NCI-H446 (cell line): Measurements from ENCODE around the gene PKD1.
"Not testable (repeated sequence)": the region's sequence is repeated elsewhere in the genome, so short reads cannot be mapped to it uniquely, and the experiment has no call there.

Experiments used
- DNase-seq, 2 experiments: peaks; one replicate each; lab custom pipeline; 2025; lab: John Stamatoyannopoulos, UW

Gene PKD1

GRCh38 chr16:2107121-2107790, 28.4 kb downstream of the PKD1 start:
- DNase-seq, result not testable (repeated sequence)

GRCh38 chr16:2106211-2106610, 29.5 kb downstream of the PKD1 start:
- not testable (repeated sequence) for DNase-seq

- not testable (repeated sequence) for DNase-seq
Measured at GRCh38 chr16:2105769-2106168, 29.9 kb downstream of the PKD1 start.

- DNase-seq, result not testable (repeated sequence)
Measured at GRCh38 chr16:2105291-2105690, 30.4 kb downstream of the PKD1 start.

GRCh38 chr16:2104464-2104863, 31.2 kb downstream of the PKD1 start:
- DNase-seq, result not testable (repeated sequence)

GRCh38 chr16:2102471-2102870, 33.2 kb downstream of the PKD1 start:
- DNase-seq, result no peak

GRCh38 chr16:2101581-2101980, 34.1 kb downstream of the PKD1 start:
- not testable (repeated sequence) for DNase-seq

- not testable (repeated sequence) for DNase-seq
Measured at GRCh38 chr16:2097689-2098088, 38.0 kb downstream of the PKD1 start.

GRCh38 chr16:2096853-2097595, 38.7 kb downstream of the PKD1 start:
- DNase-seq, result no peak

- no peak for DNase-seq
Measured at GRCh38 chr16:2095918-2096582, 39.6 kb downstream of the PKD1 start.

- no peak for DNase-seq
Measured at GRCh38 chr16:2095315-2095853, 40.3 kb downstream of the PKD1 start.

GRCh38 chr16:2093793-2094192, 41.9 kb downstream of the PKD1 start:
- no peak for DNase-seq

- no peak for DNase-seq
Measured at GRCh38 chr16:2092866-2093265, 42.8 kb downstream of the PKD1 start.

GRCh38 chr16:2092256-2092620, 43.5 kb downstream of the PKD1 start:
- no peak for DNase-seq

- DNase-seq, result no peak
Measured at GRCh38 chr16:2091547-2092255, 44.0 kb downstream of the PKD1 start.

GRCh38 chr16:2090777-2091546, 44.7 kb downstream of the PKD1 start:
- no peak for DNase-seq

- no peak for DNase-seq
Measured at GRCh38 chr16:2090481-2090776, 45.3 kb downstream of the PKD1 start.

GRCh38 chr16:2089706-2090480, 45.8 kb downstream of the PKD1 start:
- no peak for DNase-seq

- DNase-seq, result no peak
Measured at GRCh38 chr16:2088759-2089358, 46.8 kb downstream of the PKD1 start.
